ENCODE measurements around the gene SRCAP. TPM values are rescaled to one million over a fixed set of nuclear protein-coding genes. Genes with fewer than 3 reads are reported as not detected.
A peak's percentile ranks its signal among the peaks of the same experiment; 100 is the strongest.

Gene SRCAP
- total and polyA plus RNA-seq, 2 of the 8 experiments (the other 6 are each of a cell fraction or from before 2014, with no cell fraction given) = 5.5 to 54.3 TPM

Small RNAs within 50 kb of the gene (small RNA-seq; reads per million reads assigned to genes)
- gene RNU6-1043P (ENCODE audit: insufficient read depth) (not detected), gene RNU6-416P (ENCODE audit: insufficient read depth) (not detected), gene SNORA30 (ENCODE audit: insufficient read depth) (2.1 reads per million, percentile 17 among the genes with 10 or more reads in this experiment)

Other genes with a start within 250 kb of the SRCAP start
- not detected in 2 replicates for gene ITGAL, start 226.4 kb upstream of the SRCAP start, total RNA-seq (2021; fragmentation: NEBNext Ultra II Directional; extraction: Animal tissue kit (Norgen Biotek cat#: 25700))
- gene ITGAL, start 226.4 kb upstream of the SRCAP start, polyA plus RNA-seq (2011; rRNA removed) = 0.02 TPM in 1 of 2 replicates, not detected in the other
- gene ZNF768, start 172.6 kb upstream of the SRCAP start, total RNA-seq (2021; fragmentation: NEBNext Ultra II Directional; extraction: Animal tissue kit (Norgen Biotek cat#: 25700)) = 34.7 and 36.1 TPM in 2 replicates
- 47.7 and 63.3 TPM in 2 replicates for gene ZNF768, start 172.6 kb upstream of the SRCAP start, polyA plus RNA-seq (2011; rRNA removed)
- 10.3 and 12.0 TPM in 2 replicates for gene ZNF747, start 164.3 kb upstream of the SRCAP start, total RNA-seq (2021; fragmentation: NEBNext Ultra II Directional; extraction: Animal tissue kit (Norgen Biotek cat#: 25700))
- 9.9 and 10.7 TPM in 2 replicates for gene ZNF747, start 164.3 kb upstream of the SRCAP start, polyA plus RNA-seq (2011; rRNA removed)
- gene ZNF764, start 140.8 kb upstream of the SRCAP start, total RNA-seq (2021; fragmentation: NEBNext Ultra II Directional; extraction: Animal tissue kit (Norgen Biotek cat#: 25700)) = 7.7 and 8.4 TPM in 2 replicates
- 5.7 and 8.3 TPM in 2 replicates for gene ZNF764, start 140.8 kb upstream of the SRCAP start, polyA plus RNA-seq (2011; rRNA removed)
- gene ZNF688, start 127.5 kb upstream of the SRCAP start, total RNA-seq (2021; fragmentation: NEBNext Ultra II Directional; extraction: Animal tissue kit (Norgen Biotek cat#: 25700)) = 3.5 and 3.7 TPM in 2 replicates
- gene ZNF688, start 127.5 kb upstream of the SRCAP start, polyA plus RNA-seq (2011; rRNA removed) = 2.7 and 6.3 TPM in 2 replicates
- 12.9 and 14.8 TPM in 2 replicates for gene ZNF785, start 113.5 kb upstream of the SRCAP start, total RNA-seq (2021; fragmentation: NEBNext Ultra II Directional; extraction: Animal tissue kit (Norgen Biotek cat#: 25700))
- gene ZNF785, start 113.5 kb upstream of the SRCAP start, polyA plus RNA-seq (2011; rRNA removed) = 8.6 and 11.7 TPM in 2 replicates
- 14.2 and 14.3 TPM in 2 replicates for gene ZNF689, start 88.8 kb upstream of the SRCAP start, total RNA-seq (2021; fragmentation: NEBNext Ultra II Directional; extraction: Animal tissue kit (Norgen Biotek cat#: 25700))
- 15.3 and 19.0 TPM in 2 replicates for gene ZNF689, start 88.8 kb upstream of the SRCAP start, polyA plus RNA-seq (2011; rRNA removed)
- gene PRR14, start 48.2 kb upstream of the SRCAP start, total RNA-seq (2021; fragmentation: NEBNext Ultra II Directional; extraction: Animal tissue kit (Norgen Biotek cat#: 25700)) = 16.1 and 18.9 TPM in 2 replicates
- 3.6 and 8.7 TPM in 2 replicates for gene PRR14, start 48.2 kb upstream of the SRCAP start, polyA plus RNA-seq (2011; rRNA removed)
- gene FBRS, start 40.7 kb upstream of the SRCAP start, total RNA-seq (2021; fragmentation: NEBNext Ultra II Directional; extraction: Animal tissue kit (Norgen Biotek cat#: 25700)) = 12.9 and 13.9 TPM in 2 replicates
- 2.4 and 3.8 TPM in 2 replicates for gene FBRS, start 40.7 kb upstream of the SRCAP start, polyA plus RNA-seq (2011; rRNA removed)
- gene PHKG2, start 49.3 kb downstream of the SRCAP start, total RNA-seq (2021; fragmentation: NEBNext Ultra II Directional; extraction: Animal tissue kit (Norgen Biotek cat#: 25700)) = 36.0 and 37.2 TPM in 2 replicates
- 53.4 and 63.9 TPM in 2 replicates for gene PHKG2, start 49.3 kb downstream of the SRCAP start, polyA plus RNA-seq (2011; rRNA removed)
- 5.2 and 6.0 TPM in 2 replicates for gene CFAP119, start 62.9 kb downstream of the SRCAP start, total RNA-seq (2021; fragmentation: NEBNext Ultra II Directional; extraction: Animal tissue kit (Norgen Biotek cat#: 25700))
- gene CFAP119, start 62.9 kb downstream of the SRCAP start, polyA plus RNA-seq (2011; rRNA removed) = 5.6 and 7.1 TPM in 2 replicates
- gene RNF40, start 63.2 kb downstream of the SRCAP start, total RNA-seq (2021; fragmentation: NEBNext Ultra II Directional; extraction: Animal tissue kit (Norgen Biotek cat#: 25700)) = 68.7 and 70.8 TPM in 2 replicates
- gene RNF40, start 63.2 kb downstream of the SRCAP start, polyA plus RNA-seq (2011; rRNA removed) = 36.9 and 38.5 TPM in 2 replicates
- 19.3 and 19.5 TPM in 2 replicates for gene ZNF629, start 88.0 kb downstream of the SRCAP start, total RNA-seq (2021; fragmentation: NEBNext Ultra II Directional; extraction: Animal tissue kit (Norgen Biotek cat#: 25700))
- gene ZNF629, start 88.0 kb downstream of the SRCAP start, polyA plus RNA-seq (2011; rRNA removed) = 11.0 and 13.6 TPM in 2 replicates
- 16.5 and 17.2 TPM in 2 replicates for gene BCL7C, start 194.9 kb downstream of the SRCAP start, total RNA-seq (2021; fragmentation: NEBNext Ultra II Directional; extraction: Animal tissue kit (Norgen Biotek cat#: 25700))
- gene BCL7C, start 194.9 kb downstream of the SRCAP start, polyA plus RNA-seq (2011; rRNA removed) = 8.6 and 10.9 TPM in 2 replicates
- gene CTF1, start 197.4 kb downstream of the SRCAP start, total RNA-seq (2021; fragmentation: NEBNext Ultra II Directional; extraction: Animal tissue kit (Norgen Biotek cat#: 25700)) = 0.77 and 0.97 TPM in 2 replicates
- gene CTF1, start 197.4 kb downstream of the SRCAP start, polyA plus RNA-seq (2011; rRNA removed) = 3.4 and 5.0 TPM in 2 replicates
- gene FBXL19, start 224.4 kb downstream of the SRCAP start, total RNA-seq (2021; fragmentation: NEBNext Ultra II Directional; extraction: Animal tissue kit (Norgen Biotek cat#: 25700)) = 72.2 and 74.8 TPM in 2 replicates
- 47.2 and 77.3 TPM in 2 replicates for gene FBXL19, start 224.4 kb downstream of the SRCAP start, polyA plus RNA-seq (2011; rRNA removed)
- gene ORAI3, start 249.9 kb downstream of the SRCAP start, total RNA-seq (2021; fragmentation: NEBNext Ultra II Directional; extraction: Animal tissue kit (Norgen Biotek cat#: 25700)) = 8.7 and 10.0 TPM in 2 replicates
- 24.5 and 26.8 TPM in 2 replicates for gene ORAI3, start 249.9 kb downstream of the SRCAP start, polyA plus RNA-seq (2011; rRNA removed)

Measured in H1 (cell line).